GM21786 (cell line): ENCODE measurements around the gene NPR2.

ENCODE experiments used
- ATAC-seq: cut with Tn5 transposase; IDR thresholded peaks from one replicate; pipeline ENCODE4 v1.9.1; 2021; ENCODE audit not compliant: unreplicated experiment

Gene NPR2

DNA sequence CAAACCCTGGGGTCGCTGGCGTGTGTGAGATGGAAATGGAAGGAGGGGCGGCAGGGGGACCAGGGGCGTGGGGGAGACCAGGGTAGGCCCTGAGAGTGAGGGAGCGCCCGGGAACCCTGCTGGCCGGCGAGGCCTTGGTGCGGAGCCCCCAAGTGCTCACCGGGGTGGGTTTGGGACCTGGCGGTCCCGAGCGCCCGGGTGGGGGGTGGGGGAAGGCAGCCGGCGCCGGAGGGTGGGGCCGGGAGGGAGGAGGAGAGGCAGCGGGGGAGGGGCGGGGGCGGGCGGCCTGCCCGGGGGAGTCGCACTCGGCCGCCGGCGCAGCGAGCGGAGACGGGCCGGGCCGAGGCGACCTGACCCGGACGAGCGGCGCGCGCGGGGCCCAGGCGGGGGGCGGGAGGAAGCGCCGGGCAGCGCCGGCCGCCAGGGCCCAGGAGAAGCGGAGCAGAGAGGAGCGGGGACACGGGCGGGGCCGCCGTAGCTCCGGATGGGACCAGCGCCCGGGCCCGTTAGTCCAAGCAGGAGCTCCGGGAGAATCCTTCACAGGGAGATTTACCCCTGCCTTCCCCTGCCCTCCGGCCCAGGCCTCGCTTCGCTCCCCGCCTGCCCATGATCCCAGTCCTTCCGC is at the start of gene NPR2:
Gene NPR2, plus strand, starts transcription at position 295 of the 625 bp plus-strand sequence. CDS start 818 bp downstream, outside the sequence.
- no peak for ATAC-seq

DNA sequence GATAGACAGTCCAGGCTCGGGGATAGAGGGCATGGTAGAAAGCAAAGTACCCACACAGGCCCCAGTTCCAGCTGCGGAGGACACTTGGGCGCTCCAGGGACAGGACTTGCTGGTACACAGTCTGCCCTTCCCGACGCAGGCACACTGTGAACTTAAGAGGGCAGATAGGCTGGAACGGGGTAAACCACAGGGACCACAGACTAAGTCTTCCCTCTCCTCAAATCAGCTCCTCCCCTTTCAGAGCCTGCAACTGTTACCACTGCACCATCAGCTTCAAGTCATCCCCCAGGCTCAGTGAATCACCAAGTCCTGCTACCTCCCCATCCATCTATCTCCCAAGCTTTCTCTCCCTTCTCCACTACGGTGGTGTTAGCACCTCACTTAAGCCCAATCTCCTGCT is 49.7 kb upstream of the NPR2 start:
- ATAC-seq: no peak

DNA sequence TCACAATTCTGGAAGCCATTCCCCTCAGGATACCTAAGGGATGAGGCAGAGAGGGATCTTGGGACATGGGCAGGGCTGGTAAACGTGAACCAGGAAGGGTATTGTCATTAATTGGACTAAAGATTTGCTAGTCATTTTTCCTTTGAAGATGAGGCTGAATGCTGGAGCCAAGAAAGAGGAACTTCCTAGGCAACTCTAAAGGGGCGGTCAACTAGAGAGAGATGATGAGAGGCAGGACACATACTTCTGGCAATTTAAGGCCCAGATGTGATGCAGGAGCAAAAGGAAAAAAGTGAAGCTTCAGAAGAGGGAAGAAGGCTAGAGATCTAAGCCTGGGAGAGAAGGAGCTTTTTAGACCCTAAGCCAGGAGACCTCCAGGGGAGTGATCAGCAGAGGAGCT is 47.9 kb upstream of the NPR2 start:
- no peak for ATAC-seq

DNA sequence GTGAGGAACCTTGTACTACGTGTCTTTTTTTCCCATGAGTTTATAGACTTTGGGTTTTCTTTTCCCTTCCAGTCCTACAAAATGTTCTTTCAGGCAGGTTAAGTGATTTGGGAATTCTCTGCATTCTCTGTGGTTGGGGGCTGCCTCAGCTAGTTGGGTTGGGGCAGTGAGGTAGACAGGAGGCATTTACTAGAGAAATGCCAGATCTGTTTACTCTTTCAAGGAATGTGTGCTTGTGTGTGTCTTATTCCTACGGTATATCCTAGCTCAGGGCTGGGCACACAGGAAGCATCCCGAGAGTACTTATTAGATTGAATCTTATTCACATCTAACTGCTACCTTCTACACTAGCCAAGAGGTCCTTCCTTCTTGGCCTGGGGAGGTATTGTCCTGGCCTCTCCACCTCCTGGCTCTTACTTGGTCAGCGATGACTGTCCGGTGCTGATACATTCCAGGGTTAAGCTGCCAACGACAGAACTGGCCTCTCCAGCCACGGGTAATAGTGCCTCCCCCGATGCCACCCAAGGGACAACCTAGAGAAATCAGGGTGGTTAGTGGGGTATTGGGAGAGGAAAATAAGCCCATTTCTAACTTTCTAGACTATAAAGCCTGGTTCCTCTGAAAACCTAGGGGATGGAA is 47.4 kb upstream of the NPR2 start:
- no peak for ATAC-seq

- no peak for ATAC-seq
These were observed 45.8 kb upstream of the NPR2 start for GRCh38 chr9:35745569-35745968.

DNA sequence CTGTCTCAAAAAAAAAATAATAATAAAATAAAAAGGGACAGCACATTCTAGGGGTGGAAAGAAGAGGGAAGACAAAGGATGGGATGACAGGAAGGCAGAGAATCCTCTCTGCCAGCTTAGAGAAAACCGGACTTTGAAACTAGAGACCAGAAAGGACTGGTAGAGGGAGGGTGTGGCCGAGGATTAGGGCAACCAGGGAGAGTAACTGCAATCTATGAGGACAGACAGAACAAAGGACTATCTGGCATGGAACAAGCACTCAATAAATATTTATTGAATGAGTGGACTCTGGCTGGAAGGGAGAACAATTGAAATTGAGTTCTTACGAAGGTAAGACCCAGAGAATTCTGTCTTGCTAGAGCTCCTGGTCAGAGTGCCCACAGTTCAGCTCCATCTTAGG is 44.8 kb upstream of the NPR2 start:
- no peak for ATAC-seq

GRCh38 chr9:35748242-35748857 is 43.0 kb upstream of the NPR2 start:
- ATAC-seq: no peak

GRCh38 chr9:35748858-35749514 is 42.4 kb upstream of the NPR2 start, which contains the start of the genes GBA2 and RGP1:
Gene GBA2, minus strand, starts transcription at chr9:35749228. Its CDS starts 524 bp downstream, at chr9:35748704.
Gene RGP1, plus strand, starts transcription at chr9:35749287. Its CDS starts 469 bp downstream, at chr9:35749756.
- peak; percentile 75 for ATAC-seq

DNA sequence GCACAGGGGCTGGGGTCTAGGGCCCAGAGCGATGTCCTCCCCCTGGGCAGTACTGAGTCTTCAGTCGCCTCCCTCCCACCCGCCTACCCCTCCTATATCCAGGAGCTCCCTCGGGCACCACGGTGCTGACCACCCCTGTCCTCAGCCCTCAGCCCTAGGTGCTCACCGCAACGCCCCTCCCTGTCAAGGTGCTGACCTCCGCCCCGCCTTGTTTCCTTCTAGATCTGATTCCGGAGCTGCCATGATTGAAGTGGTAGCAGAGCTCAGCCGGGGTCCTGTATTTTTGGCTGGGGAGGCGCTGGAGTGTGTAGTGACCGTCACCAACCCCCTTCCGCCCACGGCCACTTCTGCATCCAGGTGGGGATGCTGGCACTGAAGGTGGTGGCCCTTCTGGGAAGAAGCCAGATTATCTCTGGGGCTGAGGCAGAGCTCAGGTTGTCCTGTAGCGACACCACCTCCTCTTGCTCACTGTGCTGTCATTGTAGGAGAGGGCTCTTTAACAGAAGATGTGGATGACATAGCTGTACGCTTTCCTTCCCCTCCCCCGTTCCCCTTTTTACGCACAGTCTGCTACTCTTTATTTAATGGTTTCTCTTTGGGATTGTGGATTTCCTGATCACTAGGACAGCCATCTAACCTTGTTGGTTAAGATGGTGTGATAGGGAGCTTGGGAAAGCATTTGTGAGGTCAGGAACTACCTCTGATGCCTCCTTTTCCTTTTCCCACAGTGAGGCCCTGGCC is 41.7 kb upstream of the NPR2 start:
- ATAC-seq: peak; percentile 39

GRCh38 chr9:35750256-35750531 is 41.2 kb upstream of the NPR2 start:
- no peak for ATAC-seq

DNA sequence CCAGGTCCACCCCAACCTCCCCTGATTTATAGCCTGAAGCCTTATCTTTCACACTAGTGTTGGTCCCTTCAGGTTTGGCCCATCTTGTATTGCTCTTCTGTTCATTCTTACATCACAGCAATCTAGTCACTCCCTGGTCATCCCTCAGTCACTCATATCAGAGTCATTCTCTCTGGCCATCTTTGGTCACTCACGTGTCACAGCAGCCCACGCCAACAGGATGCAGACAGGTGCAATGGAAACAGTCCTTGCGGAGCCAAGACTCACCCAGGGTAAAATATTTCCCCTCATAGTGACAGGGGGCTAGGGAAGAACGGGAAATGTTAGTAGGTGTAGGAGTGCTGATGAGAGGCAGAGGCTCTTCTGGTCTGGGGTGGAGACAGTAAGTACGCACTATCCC is 37.9 kb upstream of the NPR2 start:
- ATAC-seq: no peak

DNA sequence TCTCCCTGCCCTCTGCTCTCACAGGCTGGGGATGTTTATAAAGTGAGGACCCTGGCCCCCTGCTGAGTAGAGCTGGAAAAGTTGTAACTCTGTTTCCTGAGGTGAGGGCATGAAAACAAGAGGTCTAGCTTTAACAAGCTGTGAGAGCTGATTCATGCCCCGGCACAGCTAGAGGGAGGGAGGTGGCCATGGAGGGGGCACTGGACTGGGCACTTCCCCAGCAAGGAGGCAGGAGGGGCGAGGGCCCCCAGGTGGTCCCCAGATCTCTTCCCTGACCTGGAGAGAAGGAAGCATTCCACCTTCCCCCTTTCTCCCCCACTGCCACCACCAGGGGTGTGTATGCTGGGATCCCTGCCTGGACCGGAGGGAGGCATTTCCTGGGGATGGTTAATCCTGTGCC is 37.1 kb upstream of the NPR2 start, which contains the start of gene MSMP:
Gene MSMP, minus strand, starts transcription at position 13 of the 400 bp plus-strand sequence. CDS start 147 bp downstream, outside the sequence.
- ATAC-seq: no peak

DNA sequence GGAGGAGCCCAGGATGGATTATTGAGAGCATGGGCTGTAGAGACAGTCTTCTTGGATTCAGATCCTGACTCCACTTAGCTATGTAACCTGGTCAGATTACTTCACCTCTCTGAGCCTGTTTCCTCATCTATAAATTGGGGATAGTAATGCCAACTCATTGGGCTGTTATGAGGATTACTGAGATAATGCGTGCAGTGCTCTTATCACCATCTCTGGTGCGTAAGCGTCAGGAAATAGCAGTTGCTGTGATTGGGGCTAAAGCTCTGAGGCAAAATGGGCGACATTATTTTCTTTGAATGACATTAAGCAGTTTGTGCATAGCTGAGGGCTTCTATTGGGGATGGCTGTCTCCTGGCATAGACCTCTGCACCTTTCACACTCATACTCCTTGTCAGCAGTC is 36.3 kb upstream of the NPR2 start:
- ATAC-seq: no peak

DNA sequence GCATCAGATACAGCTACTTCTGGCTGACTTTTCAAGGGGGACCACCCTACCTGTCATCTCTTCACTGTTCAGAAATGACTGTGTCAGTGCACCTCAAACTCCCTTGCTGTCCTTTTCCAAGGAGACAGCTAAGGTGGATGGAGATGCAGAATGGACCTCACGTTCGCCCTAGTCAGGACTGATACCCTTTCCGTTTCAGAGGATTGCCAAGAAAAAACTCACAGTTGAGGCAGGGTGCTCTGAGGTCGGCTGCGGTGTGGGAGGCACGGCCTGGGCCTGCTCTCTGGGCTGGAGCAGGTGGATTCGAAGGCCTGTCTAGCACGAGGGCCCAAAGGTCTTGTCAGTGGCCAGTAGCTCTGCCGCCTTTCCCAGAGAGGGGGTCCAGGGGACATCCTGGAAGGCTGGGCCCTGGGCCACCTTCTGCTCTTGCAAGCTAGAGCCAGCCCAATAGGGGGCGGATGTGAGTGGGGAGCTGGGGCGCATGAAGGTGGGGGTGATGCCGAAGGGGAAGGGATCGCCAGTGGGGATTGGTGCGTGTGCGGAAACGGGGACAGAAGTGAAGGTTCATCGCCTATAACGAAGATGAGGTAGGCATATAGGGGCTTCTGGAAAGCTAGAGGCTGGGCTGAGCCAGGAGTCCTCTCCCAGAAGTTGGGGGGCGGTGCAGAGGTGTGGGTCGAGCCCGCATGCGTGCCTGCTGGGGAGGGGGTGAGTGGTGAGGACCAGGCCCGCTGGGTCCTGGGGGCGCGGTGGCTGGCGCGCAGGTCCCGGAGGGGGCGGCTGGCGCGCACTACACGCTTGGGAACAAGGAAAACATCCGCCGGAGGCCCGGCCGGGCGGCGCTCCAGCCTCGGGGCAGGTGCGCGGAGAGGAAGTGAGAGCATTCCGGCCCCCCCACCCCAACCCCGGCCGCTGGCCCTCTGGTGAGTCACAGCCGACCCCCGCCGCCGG is 34.8 kb upstream of the NPR2 start:
- ATAC-seq: peak; percentile 53

- peak; percentile 37 for ATAC-seq
These were observed 34.0 kb upstream of the NPR2 start for GRCh38 chr9:35757226-35757891.

- no peak for ATAC-seq
These were observed 33.5 kb upstream of the NPR2 start for GRCh38 chr9:35757892-35758275.

GRCh38 chr9:35758475-35759050 is 32.8 kb upstream of the NPR2 start:
- ATAC-seq: no peak

DNA sequence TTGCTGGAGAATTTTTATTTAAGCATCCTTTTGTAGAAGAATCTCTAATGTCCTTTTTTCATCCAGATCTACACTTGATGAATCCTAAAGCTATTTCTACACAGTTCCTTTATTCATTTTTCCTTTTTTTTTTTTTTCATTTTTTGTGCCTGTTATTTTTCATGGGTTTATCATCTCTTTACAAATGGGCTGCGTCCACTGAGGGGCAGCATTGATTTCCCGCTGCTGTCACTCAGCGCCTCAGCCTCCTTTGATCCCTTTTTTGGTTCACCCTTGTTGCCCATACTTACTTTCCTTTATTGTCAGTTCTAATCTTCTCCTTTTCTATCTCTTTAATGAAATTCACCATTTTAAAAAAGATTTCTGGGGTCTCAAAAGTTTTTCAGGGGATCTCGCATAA is 31.6 kb upstream of the NPR2 start:
- ATAC-seq: no peak

DNA sequence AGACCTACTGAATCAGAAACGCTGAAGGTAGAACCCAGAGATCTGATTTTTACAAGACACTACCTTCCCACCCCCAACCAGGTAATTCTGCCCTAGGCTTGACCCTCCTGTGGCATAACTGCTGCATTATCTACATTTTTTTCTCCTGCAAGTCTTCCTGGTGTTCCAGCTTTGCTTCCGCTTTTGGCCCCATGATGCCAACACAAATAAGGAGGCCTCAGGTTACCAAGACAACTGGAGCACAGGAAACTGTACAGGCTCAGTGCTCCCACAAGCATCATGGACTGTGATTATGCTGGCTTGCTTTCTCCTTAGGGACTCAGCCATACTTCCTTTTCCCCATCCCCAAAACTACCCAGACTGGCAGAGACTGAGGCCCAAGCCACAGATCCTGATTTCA is 30.7 kb upstream of the NPR2 start:
- no peak for ATAC-seq
